ENCODE measurements around the gene ZNF500. TPM values are rescaled to one million over a fixed set of nuclear protein-coding genes. Genes with fewer than 3 reads are reported as not detected.
A peak's percentile ranks its signal among the peaks of the same experiment; 100 is the strongest.

The ZNF500 gene
- total RNA-seq, result 26.5 and 35.7 TPM in 2 replicates
- 16.0 TPM for total RNA-seq (2013)
- 11.0 and 12.0 TPM in 2 replicates for polyA plus RNA-seq
- polyA minus RNA-seq, result 23.4 and 25.3 TPM in 2 replicates

DNA sequence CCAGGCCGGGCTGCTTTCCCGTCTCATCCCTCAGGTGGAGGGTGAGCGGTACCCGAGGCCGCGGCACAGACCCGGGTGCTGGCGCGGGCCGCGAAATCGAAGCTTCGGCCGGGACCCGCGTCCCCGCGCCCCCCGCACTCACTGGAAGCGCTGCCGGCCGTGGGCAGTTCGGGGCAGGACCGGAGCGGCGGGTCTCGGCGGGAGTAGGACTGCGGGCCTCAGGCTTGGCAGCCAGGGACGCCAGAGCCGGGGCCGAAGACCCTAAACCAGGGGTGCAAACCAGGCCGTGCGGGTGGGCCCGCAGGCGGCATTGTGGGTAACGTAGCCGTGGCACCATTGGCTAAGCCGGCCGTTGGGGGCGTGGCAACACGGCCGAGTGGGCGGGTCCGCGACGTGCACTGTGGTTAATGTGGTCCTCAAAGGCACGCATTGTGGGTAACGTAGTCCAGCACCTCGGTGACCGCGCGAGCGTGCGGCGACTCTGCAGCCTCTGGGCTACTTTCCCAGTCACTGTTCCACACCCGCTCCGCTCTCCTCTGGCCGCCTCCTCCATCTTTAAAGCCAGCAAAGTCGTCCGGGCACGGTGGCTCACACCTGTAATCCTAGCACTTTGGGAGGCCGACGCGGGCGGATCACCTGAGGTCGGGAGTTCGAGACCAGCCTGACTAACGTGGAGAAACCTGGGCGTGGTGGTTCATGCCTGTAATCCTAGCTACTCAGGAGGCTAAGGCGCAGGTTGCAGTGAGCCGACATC, at the start of gene ZNF500:
Gene ZNF500, minus strand, starts transcription at position 288 of the 754 bp plus-strand sequence. CDS start 1,184 bp downstream, outside the sequence.
- no peaks in the 10 kb centered on the region for H3K9me3 ChIP-seq (ENCODE audit: control extremely low read depth in 1 of 3, control insufficient read depth in 2 of 3, insufficient read depth in 1 of 3, low read length in 2 of 3)
- H3K79me2 ChIP-seq (ENCODE audit: control insufficient read depth, insufficient read depth, low read length), result peaks cover 27% of the 10 kb centered on the region
- POLR2A ChIA-PET, result interaction anchor here (0.7 to 2.6 kb wide), 3 partner anchors 33 to 90 kb away, joined by 3 to 14 read pairs (median 4); partner anchors contain the start of genes ANKS3 and DNAAF8
- Mint-ChIP-seq H3K27ac (peak within 1 kb of the TSS; percentile 95), H3K9me3 (ENCODE audit: insufficient read depth) (no peaks in the 10 kb centered on the region), H3K27me3 (no peaks in the 10 kb centered on the region), H3K4me1 (peaks cover 31% of the 10 kb centered on the region), H3K4me3 (peak within 1 kb of the TSS; percentile 98)
- H3K9ac ChIP-seq (ENCODE audit: low read length), result peak within 1 kb of the TSS; percentile 96
- peak within 1 kb of the TSS; percentile 91 for H3K4me2 ChIP-seq (replicated peaks; ENCODE audit: low read depth, low read length, poor library complexity, severe bottlenecking)
- peak within 1 kb of the TSS in 1 of 2 donors; percentile 80 for H3K27ac ChIP-seq (ENCODE audit: low read length in 2 of 2)
- peak within 1 kb of the TSS; percentile 69 to 94 (median 87) for H3K4me3 ChIP-seq (ENCODE audit: control extremely low read depth in 1 of 5, extremely low read depth in 1 of 5, insufficient read depth in 1 of 5, low read depth in 2 of 5, low read length in 4 of 5)
- peaks cover 15 to 33% of the 10 kb centered on the region in 2 donors for H3K4me1 ChIP-seq (ENCODE audit: control insufficient read depth in 2 of 2, insufficient read depth in 2 of 2, low read length in 2 of 2)
- intact Hi-C loops (cut with micrococcal nuclease), result loop anchor here (1.0 kb wide), 5 partner anchors 33 to 151 kb away; partner anchors contain the start of genes ANKS3, DNAAF8, GLYR1 and MGRN1
- peak; percentile 91 for ATAC-seq (ENCODE audit: low read depth)
- CTCF ChIA-PET, result interaction anchor here (1.6 kb wide), 1 partner anchor 33 kb away, joined by 4 read pairs; the partner anchor contains the start of genes ANKS3 and DNAAF8
- DNase-seq, result peak; percentile 95
- no peaks in the 10 kb centered on the region for H3K27me3 ChIP-seq (replicated peaks in 1 of 4; ENCODE audit: control extremely low read depth in 1 of 4, control insufficient read depth in 3 of 4, insufficient read depth in 4 of 4, low read length in 3 of 4)
- 1% methylated on average over 70 of the region's 72 CpGs for whole genome bisulfite sequencing (ENCODE audit: insufficient coverage)
- TF ChIP-seq, protein P1, sequence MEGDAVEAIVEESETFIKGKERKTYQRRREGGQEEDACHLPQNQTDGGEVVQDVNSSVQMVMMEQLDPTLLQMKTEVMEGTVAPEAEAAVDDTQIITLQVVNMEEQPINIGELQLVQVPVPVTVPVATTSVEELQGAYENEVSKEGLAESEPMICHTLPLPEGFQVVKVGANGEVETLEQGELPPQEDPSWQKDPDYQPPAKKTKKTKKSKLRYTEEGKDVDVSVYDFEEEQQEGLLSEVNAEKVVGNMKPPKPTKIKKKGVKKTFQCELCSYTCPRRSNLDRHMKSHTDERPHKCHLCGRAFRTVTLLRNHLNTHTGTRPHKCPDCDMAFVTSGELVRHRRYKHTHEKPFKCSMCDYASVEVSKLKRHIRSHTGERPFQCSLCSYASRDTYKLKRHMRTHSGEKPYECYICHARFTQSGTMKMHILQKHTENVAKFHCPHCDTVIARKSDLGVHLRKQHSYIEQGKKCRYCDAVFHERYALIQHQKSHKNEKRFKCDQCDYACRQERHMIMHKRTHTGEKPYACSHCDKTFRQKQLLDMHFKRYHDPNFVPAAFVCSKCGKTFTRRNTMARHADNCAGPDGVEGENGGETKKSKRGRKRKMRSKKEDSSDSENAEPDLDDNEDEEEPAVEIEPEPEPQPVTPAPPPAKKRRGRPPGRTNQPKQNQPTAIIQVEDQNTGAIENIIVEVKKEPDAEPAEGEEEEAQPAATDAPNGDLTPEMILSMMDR (IDR thresholded peaks at IDR 0.05), result no peak
- TF ChIP-seq EZH2 (IDR thresholded peaks at IDR 0.05; ENCODE audit: borderline replicate concordance, insufficient read depth, low read depth, low read length, poor library complexity, severe bottlenecking), result no peak
- H2AFZ ChIP-seq (ENCODE audit: insufficient read depth, low read depth, low read length, poor library complexity, severe bottlenecking), result peak within 1 kb of the TSS; percentile 99
- H4K20me1 ChIP-seq (ENCODE audit: control insufficient read depth, insufficient read depth, low read length, poor library complexity, severe bottlenecking), result no peaks in the 10 kb centered on the region
- peaks cover 0 to 17% of the 10 kb centered on the region in 2 experiments for H3K36me3 ChIP-seq (replicated peaks in 1 of 2; ENCODE audit: control extremely low read depth in 1 of 2, control insufficient read depth in 1 of 2, extremely low read depth in 1 of 2, insufficient read depth in 2 of 2, low read length in 1 of 2)

Data from B cell (primary cell).